GM20000 (cell line): ENCODE data around the gene PTPRM.

ENCODE experiments used
- DNase-seq: peaks from one replicate; pipeline ENCODE4 v3.0.0; 2012; ENCODE audit warnings: low spot score
- TF ChIP-seq, protein P1 (sequence below): IDR thresholded peaks from 2 replicates; pipeline ENCODE4 v1.5.1; 2012; ENCODE audit warnings: mild to moderate bottlenecking, control low read depth; ENCODE audit errors: extremely low read depth, missing control alignments

PTPRM gene

DNA sequence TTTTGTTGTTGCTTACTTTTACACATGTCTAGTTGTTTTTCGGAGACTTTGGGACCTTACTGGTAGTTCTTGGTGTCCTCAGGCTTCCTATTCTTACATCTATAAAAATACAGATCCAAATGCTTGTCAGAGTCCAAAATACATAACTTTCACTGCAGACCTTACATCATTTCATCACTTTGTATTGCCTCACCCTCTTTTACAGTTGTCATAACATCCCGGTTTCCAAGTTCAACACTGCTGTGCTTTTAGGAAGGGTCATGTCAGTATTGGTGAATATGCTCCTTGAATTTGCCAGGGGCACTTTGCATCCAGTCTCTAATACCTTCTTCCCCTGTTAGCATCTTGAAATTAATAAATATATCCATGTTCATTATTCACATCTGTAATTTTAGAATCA is 523.9 kb downstream of the PTPRM start:
- no peak for DNase-seq
- TF ChIP-seq, protein P1, sequence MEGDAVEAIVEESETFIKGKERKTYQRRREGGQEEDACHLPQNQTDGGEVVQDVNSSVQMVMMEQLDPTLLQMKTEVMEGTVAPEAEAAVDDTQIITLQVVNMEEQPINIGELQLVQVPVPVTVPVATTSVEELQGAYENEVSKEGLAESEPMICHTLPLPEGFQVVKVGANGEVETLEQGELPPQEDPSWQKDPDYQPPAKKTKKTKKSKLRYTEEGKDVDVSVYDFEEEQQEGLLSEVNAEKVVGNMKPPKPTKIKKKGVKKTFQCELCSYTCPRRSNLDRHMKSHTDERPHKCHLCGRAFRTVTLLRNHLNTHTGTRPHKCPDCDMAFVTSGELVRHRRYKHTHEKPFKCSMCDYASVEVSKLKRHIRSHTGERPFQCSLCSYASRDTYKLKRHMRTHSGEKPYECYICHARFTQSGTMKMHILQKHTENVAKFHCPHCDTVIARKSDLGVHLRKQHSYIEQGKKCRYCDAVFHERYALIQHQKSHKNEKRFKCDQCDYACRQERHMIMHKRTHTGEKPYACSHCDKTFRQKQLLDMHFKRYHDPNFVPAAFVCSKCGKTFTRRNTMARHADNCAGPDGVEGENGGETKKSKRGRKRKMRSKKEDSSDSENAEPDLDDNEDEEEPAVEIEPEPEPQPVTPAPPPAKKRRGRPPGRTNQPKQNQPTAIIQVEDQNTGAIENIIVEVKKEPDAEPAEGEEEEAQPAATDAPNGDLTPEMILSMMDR = no peak

DNA sequence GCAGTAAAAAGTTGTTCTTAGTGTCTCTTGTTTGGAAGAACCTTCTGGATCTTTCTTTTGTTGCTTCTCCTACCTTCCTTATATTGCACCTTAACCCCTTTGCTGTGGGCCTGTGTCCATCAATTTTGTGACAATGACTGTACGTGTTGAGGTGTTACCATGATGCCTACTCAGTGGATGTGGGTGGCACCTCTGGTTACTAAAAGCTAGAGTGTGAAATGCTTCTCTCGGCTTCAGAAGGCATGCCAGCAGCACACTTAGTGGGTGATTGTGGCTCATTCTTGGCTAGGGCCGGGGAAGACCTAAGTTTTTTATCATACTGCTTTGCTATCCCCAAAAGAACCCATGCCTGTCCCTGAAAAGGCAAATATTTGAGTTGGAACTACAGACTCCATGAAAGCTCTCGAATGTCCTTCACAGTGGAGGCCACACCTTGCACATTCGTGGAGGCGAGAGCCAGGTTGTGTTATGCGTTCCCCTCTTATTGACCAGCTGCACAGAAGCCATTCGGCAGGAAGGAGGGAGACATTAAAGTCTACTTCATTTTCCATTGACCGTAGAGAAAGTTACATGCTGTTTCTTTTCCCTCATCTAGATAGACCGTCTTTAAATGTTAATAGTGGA is 528.9 kb downstream of the PTPRM start:
- TF ChIP-seq, protein P1 = no peak
- no peak for DNase-seq

DNA sequence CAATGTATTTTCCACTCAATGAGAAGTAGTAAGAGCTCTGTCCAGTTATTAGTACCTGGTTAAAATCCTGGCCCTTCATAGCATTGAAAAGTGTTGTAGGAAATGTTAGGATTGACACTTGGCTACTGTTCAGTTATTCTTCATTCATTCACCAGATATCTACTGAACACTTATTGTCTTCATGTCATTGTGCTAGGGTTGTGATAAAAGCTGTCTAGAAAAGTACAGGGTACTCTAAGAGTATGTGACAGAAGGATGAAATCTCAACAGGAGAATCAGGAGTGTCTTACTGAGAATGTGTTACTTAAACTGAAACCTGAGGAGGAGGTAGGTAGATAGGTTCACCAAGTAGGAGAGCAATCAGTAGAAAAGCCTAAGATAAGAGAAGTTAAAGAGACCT is 530.3 kb downstream of the PTPRM start:
- TF ChIP-seq, protein P1 = no peak
- no peak for DNase-seq

DNA sequence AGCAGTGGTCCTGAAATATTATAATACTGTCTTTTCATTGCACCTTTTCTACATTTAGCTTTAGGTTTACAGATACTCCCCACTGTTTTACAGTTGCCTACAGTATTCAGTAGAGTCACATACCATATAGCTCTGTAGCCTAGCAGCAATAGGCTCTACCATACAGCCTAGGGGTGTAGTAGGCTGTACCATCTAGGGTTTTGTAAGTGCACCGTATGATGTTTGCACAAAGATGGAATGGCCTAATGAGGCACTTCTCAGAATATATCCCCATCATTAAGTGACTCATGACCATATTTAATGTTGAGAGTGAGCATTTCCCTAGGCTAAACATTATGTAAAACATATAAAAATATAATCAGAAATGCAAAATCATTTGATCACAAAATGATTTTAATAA is 530.8 kb downstream of the PTPRM start:
- TF ChIP-seq, protein P1 = no peak
- no peak for DNase-seq

DNA sequence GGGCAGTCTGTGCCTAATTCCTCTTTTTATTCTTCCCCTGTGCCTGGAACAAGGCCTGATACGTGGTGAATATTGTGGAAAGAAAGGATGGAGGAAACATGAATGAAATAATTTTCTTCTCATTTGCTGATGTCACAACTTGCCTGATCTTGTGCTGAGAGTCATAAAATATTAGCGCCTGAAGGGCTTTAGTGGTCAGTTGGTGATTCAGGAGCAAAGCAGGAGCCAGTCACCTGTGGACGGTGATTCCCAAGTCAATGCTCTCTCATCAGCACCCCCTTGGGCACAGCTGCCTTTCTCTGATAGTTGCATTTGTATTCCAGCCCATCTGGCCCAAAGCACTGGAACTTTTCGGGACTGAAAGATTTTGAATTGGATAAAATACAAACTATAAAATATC is 539.5 kb downstream of the PTPRM start:
- DNase-seq = no peak
- TF ChIP-seq, protein P1 = no peak

DNA sequence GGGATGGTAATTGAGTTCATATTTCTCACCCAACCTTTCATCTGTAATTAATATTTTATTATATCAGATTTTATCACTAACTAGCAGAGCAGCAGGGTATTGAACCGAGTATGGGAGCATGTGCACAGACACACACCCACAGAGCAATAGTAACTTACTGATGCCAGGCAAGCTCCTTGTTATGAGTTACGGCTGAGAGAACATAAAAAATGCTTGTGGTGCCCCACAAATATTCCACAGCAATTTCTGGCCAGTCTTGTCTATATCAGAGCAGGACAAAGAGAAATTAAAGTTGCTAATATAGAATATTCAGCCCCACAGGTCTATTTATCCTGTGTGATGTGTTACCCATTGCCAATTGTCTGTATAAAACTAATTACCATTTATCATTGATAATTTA is 540.3 kb downstream of the PTPRM start:
- DNase-seq = no peak
- TF ChIP-seq, protein P1 = no peak

DNA sequence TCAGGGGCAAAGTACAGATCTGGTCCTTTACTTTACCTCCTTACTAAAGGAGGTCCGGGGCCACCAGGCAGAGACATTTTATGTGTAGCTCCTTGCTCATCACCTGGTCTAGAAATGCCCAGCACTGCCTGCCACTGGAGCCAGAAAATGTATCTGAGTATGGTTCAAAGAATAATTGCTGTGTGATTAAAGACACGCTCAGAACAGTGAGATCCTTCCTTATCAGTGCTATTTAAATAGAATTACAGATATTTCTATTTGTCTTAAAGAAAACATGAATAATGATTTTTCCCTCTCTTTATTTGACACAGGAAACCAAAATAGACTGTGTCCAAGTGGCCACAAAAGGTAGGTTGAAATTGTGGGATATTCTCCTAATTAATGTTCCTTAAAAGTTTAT is 547.4 kb downstream of the PTPRM start:
- no peak for DNase-seq
- TF ChIP-seq, protein P1 = no peak
